Suprapubic skin (tissue), 4 donors: ENCODE results near the gene CCR3. TPM values are rescaled to one million over a fixed set of nuclear protein-coding genes. Genes with fewer than 3 reads are reported as not detected.

Source experiments
- DNase-seq, 2 donors: peaks; one replicate each; pipeline ENCODE4 v3.0.0-alpha.2; 2019; ENCODE audit warnings: low spot score in 2 of 2
- H3K27ac ChIP-seq: fragments of 200-600 bp; sonication (generic); one replicate; pipeline ENCODE4 v1.5.1; 2019
- H3K27me3 ChIP-seq: fragments of 200-600 bp; sonication (generic); one replicate; pipeline ENCODE4 v1.5.1; 2019
- H3K36me3 ChIP-seq: fragments of 200-600 bp; sonication (generic); one replicate; pipeline ENCODE4 v1.5.1; 2019
- H3K4me1 ChIP-seq: fragments of 200-600 bp; sonication (generic); one replicate; pipeline ENCODE4 v1.5.1; 2019
- H3K4me3 ChIP-seq: fragments of 200-600 bp; sonication (generic); one replicate; pipeline ENCODE4 v1.5.1; 2019; ENCODE audit warnings: mild to moderate bottlenecking
- H3K9me3 ChIP-seq: fragments of 200-600 bp; sonication (generic); one replicate; pipeline ENCODE4 v1.5.1; 2019
- EP300 ChIP-seq: sonication (generic); formaldehyde crosslinking; IDR thresholded peaks from one replicate; pipeline ENCODE4 v1.6.1; 2017; ENCODE audit warnings: antibody characterized with exemption
- POLR2A ChIP-seq, 2 donors: fragments of 450-650 bp; IDR thresholded peaks; one replicate each; pipeline ENCODE4 v1.6.1; 2017; ENCODE audit warnings: antibody characterized with exemption in 2 of 2, mild to moderate bottlenecking in 2 of 2, moderate library complexity in 2 of 2
- POLR2AphosphoS5 ChIP-seq, 3 donors: sonication (generic); formaldehyde crosslinking; IDR thresholded peaks; one replicate each; pipeline ENCODE4 v1.6.1; 2017; ENCODE audit warnings: antibody characterized with exemption in 3 of 3
- whole genome bisulfite sequencing: methylation state at CpG from one replicate; pipeline ENCODE4 v1.1.5; 2018; 5-methylcytosine and 5-hydroxymethylcytosine counted together
- total RNA-seq, 4 donors: library from RNA; depleted of rRNA; stranded (reverse); fragments of >200 nt; gene quantifications; one replicate each; pipeline ENCODE4 v1.1.0, GENCODE V29; 2016
- TF ChIP-seq, protein P1 (sequence below), 2 donors: fragments of 200-600 bp in 1 of 2; fragments of 450-650 bp in 1 of 2; sonication (generic) in 1 of 2; IDR thresholded peaks; one replicate each; pipeline ENCODE4 v1.5.1; 2016 to 2019; ENCODE audit warnings: antibody characterized with exemption in 2 of 2, mild to moderate bottlenecking in 1 of 2, moderate library complexity in 1 of 2

CCR3 gene
- total RNA-seq, 4 donors from 2014 or later: 1.5 to 6.3 (median 1.9) TPM; not detected in 1

DNA sequence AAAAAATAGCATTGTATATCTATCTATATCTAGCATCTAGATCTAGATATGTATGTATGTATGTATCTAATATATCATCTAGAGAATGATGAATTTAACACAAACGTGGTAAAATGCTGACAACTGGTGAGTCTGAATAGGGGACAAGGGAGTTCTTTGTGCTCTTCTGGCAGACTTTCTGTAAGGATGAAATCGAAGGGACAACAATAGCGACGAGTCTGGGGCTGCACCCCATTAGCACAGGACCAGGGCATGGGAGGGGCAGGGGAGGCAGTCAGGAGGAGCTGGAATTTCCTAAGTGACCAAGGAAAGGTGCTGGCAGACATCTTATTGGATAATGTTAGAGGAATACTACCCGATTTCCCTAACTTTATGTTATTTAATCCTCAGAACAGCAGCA, 42.0 kb upstream of the CCR3 start:
- TF ChIP-seq, protein P1, sequence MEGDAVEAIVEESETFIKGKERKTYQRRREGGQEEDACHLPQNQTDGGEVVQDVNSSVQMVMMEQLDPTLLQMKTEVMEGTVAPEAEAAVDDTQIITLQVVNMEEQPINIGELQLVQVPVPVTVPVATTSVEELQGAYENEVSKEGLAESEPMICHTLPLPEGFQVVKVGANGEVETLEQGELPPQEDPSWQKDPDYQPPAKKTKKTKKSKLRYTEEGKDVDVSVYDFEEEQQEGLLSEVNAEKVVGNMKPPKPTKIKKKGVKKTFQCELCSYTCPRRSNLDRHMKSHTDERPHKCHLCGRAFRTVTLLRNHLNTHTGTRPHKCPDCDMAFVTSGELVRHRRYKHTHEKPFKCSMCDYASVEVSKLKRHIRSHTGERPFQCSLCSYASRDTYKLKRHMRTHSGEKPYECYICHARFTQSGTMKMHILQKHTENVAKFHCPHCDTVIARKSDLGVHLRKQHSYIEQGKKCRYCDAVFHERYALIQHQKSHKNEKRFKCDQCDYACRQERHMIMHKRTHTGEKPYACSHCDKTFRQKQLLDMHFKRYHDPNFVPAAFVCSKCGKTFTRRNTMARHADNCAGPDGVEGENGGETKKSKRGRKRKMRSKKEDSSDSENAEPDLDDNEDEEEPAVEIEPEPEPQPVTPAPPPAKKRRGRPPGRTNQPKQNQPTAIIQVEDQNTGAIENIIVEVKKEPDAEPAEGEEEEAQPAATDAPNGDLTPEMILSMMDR (IDR thresholded peaks at IDR 0.05): no peak
- no peak for TF ChIP-seq EP300
- no peak for TF ChIP-seq POLR2A (IDR thresholded peaks at IDR 0.05)
- no peak for TF ChIP-seq POLR2AphosphoS5 (IDR thresholded peaks at IDR 0.05)
- Histone ChIP-seq H3K4me1 (no peaks in the 10 kb centered on the region), H3K27me3 (no peaks in the 10 kb centered on the region), H3K9me3 (no peaks in the 10 kb centered on the region), H3K4me3 (no peak overlapping the region), H3K27ac (no peak overlapping the region), H3K36me3 (no peaks in the 10 kb centered on the region)
- WGBS: 70% methylated on average over 5 of the region's 5 CpGs
- DNase-seq: no peak

DNA sequence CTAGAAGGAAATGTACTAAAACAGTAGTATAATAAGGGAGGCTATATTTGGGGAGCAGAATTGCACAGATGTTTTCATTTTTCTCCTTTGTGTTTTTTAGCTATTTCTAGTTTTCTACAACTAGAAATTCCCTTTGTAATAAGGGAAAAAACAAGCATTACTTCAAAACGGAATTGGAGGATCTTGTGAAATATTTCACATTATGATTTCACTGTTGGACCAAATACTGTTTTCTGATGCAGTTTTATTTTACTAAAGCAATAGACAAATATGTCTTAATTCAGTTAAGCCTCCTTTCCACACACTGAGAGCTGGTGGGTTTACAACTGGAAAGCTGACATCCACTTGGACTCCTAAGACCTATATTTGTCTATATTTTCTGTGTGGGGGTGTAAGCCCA, 41.5 kb upstream of the CCR3 start:
- TF ChIP-seq EP300 (no peak), POLR2A (IDR thresholded peaks at IDR 0.05) (no peak), POLR2AphosphoS5 (IDR thresholded peaks at IDR 0.05) (no peak)
- TF ChIP-seq, protein P1 (IDR thresholded peaks at IDR 0.05): no peak
- 47% methylated on average over 1 of the region's 1 CpG for WGBS
- Histone ChIP-seq H3K27ac (no peak overlapping the region), H3K27me3 (no peaks in the 10 kb centered on the region), H3K4me3 (no peak overlapping the region), H3K4me1 (no peaks in the 10 kb centered on the region), H3K36me3 (no peaks in the 10 kb centered on the region), H3K9me3 (no peaks in the 10 kb centered on the region)
- DNase-seq: no peak

DNA sequence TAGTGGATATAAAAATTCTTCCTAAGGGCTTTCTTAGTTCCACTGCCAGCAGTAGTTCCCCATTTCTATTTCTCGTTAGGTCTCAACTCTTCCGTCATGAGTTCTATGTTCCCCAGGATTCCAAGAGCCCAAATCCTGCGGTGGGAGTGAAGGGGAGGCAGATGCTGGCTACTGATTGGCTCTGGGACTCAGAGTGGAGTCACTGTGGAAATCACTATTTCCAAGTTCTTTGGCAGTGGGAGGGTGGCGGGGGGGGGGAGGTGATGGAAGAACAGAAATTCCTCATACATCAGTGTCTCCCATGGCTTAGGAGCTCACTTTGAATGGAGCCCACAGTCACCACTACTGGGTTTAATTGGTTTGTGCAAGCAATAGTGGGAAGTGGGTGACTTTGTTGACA, 39.7 kb upstream of the CCR3 start:
- Histone ChIP-seq H3K4me3 (no peak overlapping the region), H3K27me3 (no peaks in the 10 kb centered on the region), H3K9me3 (no peaks in the 10 kb centered on the region), H3K27ac (no peak overlapping the region), H3K4me1 (no peaks in the 10 kb centered on the region), H3K36me3 (no peaks in the 10 kb centered on the region)
- no peak for DNase-seq
- TF ChIP-seq POLR2AphosphoS5 (IDR thresholded peaks at IDR 0.05) (no peak), EP300 (no peak), POLR2A (IDR thresholded peaks at IDR 0.05) (no peak)
- TF ChIP-seq, protein P1 (IDR thresholded peaks at IDR 0.05): no peak
- 75% methylated on average over 4 of the region's 4 CpGs for WGBS

DNA sequence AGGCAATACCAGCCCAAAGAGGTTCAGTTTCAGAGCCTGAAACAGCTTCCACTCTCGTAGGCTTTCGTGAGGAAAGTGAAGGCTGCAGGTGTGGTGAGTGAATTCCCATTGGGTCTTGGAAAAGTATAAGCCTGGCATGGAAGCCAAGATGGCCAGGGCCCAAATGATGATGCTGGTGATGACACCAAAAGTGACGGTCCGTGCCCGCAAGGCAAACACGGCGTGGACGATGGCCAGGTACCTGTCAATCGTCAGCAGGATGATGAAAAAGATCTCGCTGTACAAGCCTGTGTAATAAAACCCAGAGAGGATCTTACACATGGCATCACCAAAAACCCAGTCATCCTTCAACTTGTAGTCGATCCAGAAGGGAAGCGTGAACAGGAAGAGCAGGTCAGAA, 38.6 kb upstream of the CCR3 start:
- WGBS: 87% methylated on average over 12 of the region's 12 CpGs
- Histone ChIP-seq H3K27me3 (no peaks in the 10 kb centered on the region), H3K36me3 (no peaks in the 10 kb centered on the region), H3K4me1 (no peaks in the 10 kb centered on the region), H3K9me3 (no peaks in the 10 kb centered on the region), H3K4me3 (no peak overlapping the region), H3K27ac (no peak overlapping the region)
- DNase-seq: no peak
- TF ChIP-seq POLR2AphosphoS5 (IDR thresholded peaks at IDR 0.05) (no peak), EP300 (no peak), POLR2A (IDR thresholded peaks at IDR 0.05) (no peak)
- TF ChIP-seq, protein P1 (IDR thresholded peaks at IDR 0.05): no peak

DNA sequence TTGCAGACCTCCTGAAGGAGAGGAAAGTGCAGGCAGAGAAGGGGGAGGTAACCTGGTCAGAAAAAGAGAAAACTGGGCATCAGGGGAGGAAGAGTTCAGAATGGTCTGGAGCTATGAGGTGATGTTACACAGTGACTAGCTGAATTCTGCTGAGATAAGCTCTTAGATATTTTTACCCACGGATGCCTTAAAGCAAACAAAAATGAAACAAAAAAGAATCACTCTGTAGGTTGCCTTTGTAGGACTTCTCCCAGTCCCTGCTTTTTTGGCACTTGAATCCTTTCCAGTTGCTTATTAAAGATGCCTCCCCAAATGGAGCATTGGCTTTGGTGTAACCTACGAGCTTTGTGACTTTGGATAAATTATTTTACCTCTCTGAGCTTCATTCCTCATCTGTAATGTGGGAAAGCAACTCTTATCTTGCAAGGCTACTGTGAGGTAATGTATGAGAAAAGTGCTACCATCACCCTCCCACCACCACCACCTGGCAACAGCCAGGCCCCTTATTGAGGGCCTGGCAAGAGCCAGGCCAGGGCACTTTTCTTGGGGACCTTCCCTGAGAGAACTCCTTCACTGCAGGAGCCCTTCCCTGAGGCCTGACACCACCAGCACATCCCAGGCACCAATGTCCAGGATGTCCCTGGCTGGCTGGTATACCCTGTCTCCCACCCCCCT, 36.8 kb upstream of the CCR3 start:
- Histone ChIP-seq H3K4me3 (peak overlapping the region; percentile 1), H3K27ac (no peak overlapping the region), H3K36me3 (no peaks in the 10 kb centered on the region), H3K9me3 (no peaks in the 10 kb centered on the region), H3K4me1 (no peaks in the 10 kb centered on the region), H3K27me3 (no peaks in the 10 kb centered on the region)
- DNase-seq: no peak
- WGBS: 72% methylated on average over 2 of the region's 2 CpGs
- TF ChIP-seq POLR2AphosphoS5 (IDR thresholded peaks at IDR 0.05): no peak
- no peak for TF ChIP-seq EP300
- no peak for TF ChIP-seq POLR2A (IDR thresholded peaks at IDR 0.05)
- TF ChIP-seq, protein P1 (IDR thresholded peaks at IDR 0.05): no peak
